GM12878 (cell line): ENCODE results near the gene C1RL. TPM values are rescaled to one million over a fixed set of nuclear protein-coding genes. Genes with fewer than 3 reads are reported as not detected.
A peak's percentile ranks its signal among the peaks of the same experiment; 100 is the strongest.

Experiments used
- CREM ChIP-seq: IDR thresholded peaks from 2 replicates; pipeline ENCODE4 v1.6.1; 2014; ENCODE audit warnings: antibody characterized with exemption, low read depth
- E2F8 ChIP-seq: fragments of 450-650 bp; IDR thresholded peaks from 2 replicates; pipeline ENCODE4 v1.6.1; 2018; ENCODE audit warnings: mild to moderate bottlenecking, low read depth, moderate library complexity; ENCODE audit not compliant: partially characterized antibody
- EED ChIP-seq: sonication (generic); IDR thresholded peaks from 2 replicates; pipeline ENCODE4 v1.6.1; 2016; ENCODE audit warnings: antibody characterized with exemption, low read depth
- IRF4 ChIP-seq: IDR thresholded peaks from 2 replicates; pipeline ENCODE4 v1.6.1; 2011; ENCODE audit warnings: low read depth, low read length
- RELB ChIP-seq: fragments of 450-650 bp; IDR thresholded peaks from 2 replicates; pipeline ENCODE4 v1.6.1; 2017; ENCODE audit warnings: low read depth, mild to moderate bottlenecking, moderate library complexity
- SMAD1 ChIP-seq: fragments of 450-650 bp; IDR thresholded peaks from 2 replicates; pipeline ENCODE4 v1.6.1; 2018; ENCODE audit warnings: mild to moderate bottlenecking, low read depth; ENCODE audit not compliant: partially characterized antibody
- polyA plus RNA-seq, 11 experiments: library from polyadenylated mRNA; depleted of rRNA in 4 of 11; unstranded in 6 of 11; stranded (reverse) in 5 of 11; fragments of >200 nt; fragmentation: Nextera tagmentation in 4 of 11; fragmentation: Illumina TruSeq in 1 of 11; extraction: Ambion mirVana in 4 of 11; extraction: Trizol in 1 of 11; gene quantifications; 1 replicate in 1 of 11; 2 replicates in 10 of 11; pipeline versions ENCODE4 v1.2.1 to v1.2.3, GENCODE V29; 2011 to 2016; ENCODE audit warnings: inconsistent platforms in 2 of 11, missing spikeins in 2 of 11, low read depth in 1 of 11
- total RNA-seq, 4 experiments: library from RNA; depleted of rRNA in 3 of 4; stranded (reverse); fragments of >200 nt in 3 of 4; fragmentation: Illumina TruSeq in 1 of 4; extraction: Trizol in 1 of 4; gene quantifications; 2 replicates each; pipeline versions ENCODE4 v1.2.1 to v1.2.3, GENCODE V29; 2013 to 2021
- TF ChIP-seq, protein P1 (sequence below): fragments of 450-650 bp; IDR thresholded peaks from 2 replicates; pipeline ENCODE4 v1.6.1; 2016; ENCODE audit warnings: mild to moderate bottlenecking

The C1RL gene
- total and polyA plus RNA-seq, 10 of the 15 experiments (the other 5 are each of a cell fraction or from before 2014, with no cell fraction given) = 1.3 to 12.8 (median 8.1) TPM

- TF ChIP-seq E2F8 (no peak), CREM (0 out of 2 replicates have a peak, but pooled peaks have one; percentile 4), SMAD1 (no peak), EED (0 out of 2 replicates have a peak, but pooled peaks have one; percentile 44), RELB (peak; percentile 65), IRF4 (0 out of 2 replicates have a peak, but pooled peaks have one; percentile 40)
- TF ChIP-seq, protein P1, sequence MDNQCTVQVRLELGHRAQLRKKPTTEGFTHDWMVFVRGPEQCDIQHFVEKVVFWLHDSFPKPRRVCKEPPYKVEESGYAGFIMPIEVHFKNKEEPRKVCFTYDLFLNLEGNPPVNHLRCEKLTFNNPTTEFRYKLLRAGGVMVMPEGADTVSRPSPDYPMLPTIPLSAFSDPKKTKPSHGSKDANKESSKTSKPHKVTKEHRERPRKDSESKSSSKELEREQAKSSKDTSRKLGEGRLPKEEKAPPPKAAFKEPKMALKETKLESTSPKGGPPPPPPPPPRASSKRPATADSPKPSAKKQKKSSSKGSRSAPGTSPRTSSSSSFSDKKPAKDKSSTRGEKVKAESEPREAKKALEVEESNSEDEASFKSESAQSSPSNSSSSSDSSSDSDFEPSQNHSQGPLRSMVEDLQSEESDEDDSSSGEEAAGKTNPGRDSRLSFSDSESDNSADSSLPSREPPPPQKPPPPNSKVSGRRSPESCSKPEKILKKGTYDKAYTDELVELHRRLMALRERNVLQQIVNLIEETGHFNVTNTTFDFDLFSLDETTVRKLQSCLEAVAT = 0 out of 2 replicates have a peak, but pooled peaks have one; percentile 23
Measured at GRCh38 chr12:7092229-7092985, 16.6 kb downstream of the C1RL start, which contains the start of gene C1R (continued).
